BE2C (cell line): Measurements from ENCODE around the gene ITIH1.

Source experiments
- DNase-seq: peaks from one replicate; pipeline ENCODE4 v3.0.0-alpha.2; 2020
- H3K27me3 ChIP-seq: fragments of 250-450 bp; sonication (Bioruptor Pico); 2 replicates; pipeline ENCODE4 v1.5.1; 2020; ENCODE audit warnings: mild to moderate bottlenecking
- H3K36me3 ChIP-seq: fragments of 250-450 bp; sonication (Bioruptor Pico); 2 replicates; pipeline ENCODE4 v1.5.1; 2020; ENCODE audit warnings: mild to moderate bottlenecking
- H3K4me1 ChIP-seq: fragments of 250-450 bp; sonication (Bioruptor Pico); 2 replicates; pipeline ENCODE4 v1.5.1; 2020
- H3K4me3 ChIP-seq: 2 replicates; pipeline ENCODE4 v1.5.1; 2011; ENCODE audit warnings: low read depth, low read length
- H3K9me3 ChIP-seq: fragments of 250-450 bp; sonication (Bioruptor Pico); 2 replicates; pipeline ENCODE4 v1.5.1; 2020
- TF ChIP-seq, protein P1 (sequence below): IDR thresholded peaks from 2 replicates; pipeline ENCODE4 v1.5.1; 2012; ENCODE audit warnings: mild to moderate bottlenecking, low read depth, low read length

ITIH1 gene

DNA sequence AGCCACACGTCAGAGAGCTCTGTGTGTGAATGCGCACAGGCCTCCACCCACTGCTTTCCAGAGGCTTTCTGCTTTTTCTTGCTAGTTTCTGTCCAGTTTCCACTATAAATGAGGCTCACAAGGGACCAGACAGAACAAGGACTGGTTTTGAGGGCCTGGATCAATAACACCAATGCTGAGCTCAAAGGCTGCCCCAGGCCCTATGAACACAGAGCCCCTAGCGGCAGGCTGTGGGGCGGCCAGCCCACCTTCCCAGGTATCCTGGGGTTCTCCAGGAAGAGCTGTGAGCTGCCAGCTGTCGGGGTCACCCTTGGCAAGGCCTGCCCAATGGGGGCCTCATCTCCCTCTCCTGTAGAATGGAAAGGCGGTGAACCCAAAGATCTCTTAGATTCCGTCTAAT lies 15.0 kb downstream of the ITIH1 start:
- Histone ChIP-seq H3K4me1 (no peaks in the 10 kb centered on the region), H3K36me3 (no peaks in the 10 kb centered on the region), H3K4me3 (no peak overlapping the region), H3K27me3 (no peaks in the 10 kb centered on the region), H3K9me3 (no peaks in the 10 kb centered on the region)
- no peak for DNase-seq
- TF ChIP-seq, protein P1, sequence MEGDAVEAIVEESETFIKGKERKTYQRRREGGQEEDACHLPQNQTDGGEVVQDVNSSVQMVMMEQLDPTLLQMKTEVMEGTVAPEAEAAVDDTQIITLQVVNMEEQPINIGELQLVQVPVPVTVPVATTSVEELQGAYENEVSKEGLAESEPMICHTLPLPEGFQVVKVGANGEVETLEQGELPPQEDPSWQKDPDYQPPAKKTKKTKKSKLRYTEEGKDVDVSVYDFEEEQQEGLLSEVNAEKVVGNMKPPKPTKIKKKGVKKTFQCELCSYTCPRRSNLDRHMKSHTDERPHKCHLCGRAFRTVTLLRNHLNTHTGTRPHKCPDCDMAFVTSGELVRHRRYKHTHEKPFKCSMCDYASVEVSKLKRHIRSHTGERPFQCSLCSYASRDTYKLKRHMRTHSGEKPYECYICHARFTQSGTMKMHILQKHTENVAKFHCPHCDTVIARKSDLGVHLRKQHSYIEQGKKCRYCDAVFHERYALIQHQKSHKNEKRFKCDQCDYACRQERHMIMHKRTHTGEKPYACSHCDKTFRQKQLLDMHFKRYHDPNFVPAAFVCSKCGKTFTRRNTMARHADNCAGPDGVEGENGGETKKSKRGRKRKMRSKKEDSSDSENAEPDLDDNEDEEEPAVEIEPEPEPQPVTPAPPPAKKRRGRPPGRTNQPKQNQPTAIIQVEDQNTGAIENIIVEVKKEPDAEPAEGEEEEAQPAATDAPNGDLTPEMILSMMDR: no peak

DNA sequence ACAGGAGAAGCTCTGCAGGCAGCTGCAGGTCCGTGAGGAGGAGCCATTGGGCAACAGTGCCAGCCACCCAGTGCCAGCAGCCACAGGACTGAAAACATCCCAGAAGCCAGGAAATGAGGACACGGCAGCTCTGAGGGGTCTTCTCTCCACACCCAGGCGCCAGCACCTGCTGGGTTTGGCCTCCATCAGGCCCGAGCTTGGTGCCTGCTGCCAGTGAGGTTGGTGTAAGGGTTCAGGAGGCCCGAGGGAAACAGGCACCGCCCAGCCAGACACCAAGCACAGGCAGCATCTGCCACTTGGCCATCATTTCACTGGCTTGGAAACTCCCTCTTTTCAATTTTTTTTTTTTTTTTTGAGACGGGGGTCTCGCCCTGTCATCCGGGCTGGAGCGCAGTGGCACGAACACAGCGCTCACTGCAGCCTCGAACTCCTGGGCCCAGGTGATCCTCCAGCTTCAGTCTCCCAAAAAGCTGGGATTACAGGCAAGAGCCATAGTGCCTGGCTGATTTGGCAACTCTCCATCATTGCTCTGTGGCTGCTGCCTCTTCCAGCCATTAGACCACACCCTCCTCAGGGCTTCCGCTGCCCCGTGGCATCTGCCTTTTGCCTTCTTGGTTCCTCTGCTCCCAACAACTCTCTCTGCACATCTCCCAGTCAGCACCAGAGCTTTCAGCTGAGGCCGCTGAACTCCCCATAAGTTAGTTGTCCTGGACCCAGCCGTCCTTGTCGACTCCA lies 15.7 kb downstream of the ITIH1 start:
- no peaks in the 10 kb centered on the region for H3K27me3 ChIP-seq
- no peaks in the 10 kb centered on the region for H3K4me1 ChIP-seq
- TF ChIP-seq, protein P1: no peak
- no peaks in the 10 kb centered on the region for H3K36me3 ChIP-seq
- H3K9me3 ChIP-seq: no peaks in the 10 kb centered on the region
- no peak overlapping the region for H3K4me3 ChIP-seq
- DNase-seq: peak; percentile 45

DNA sequence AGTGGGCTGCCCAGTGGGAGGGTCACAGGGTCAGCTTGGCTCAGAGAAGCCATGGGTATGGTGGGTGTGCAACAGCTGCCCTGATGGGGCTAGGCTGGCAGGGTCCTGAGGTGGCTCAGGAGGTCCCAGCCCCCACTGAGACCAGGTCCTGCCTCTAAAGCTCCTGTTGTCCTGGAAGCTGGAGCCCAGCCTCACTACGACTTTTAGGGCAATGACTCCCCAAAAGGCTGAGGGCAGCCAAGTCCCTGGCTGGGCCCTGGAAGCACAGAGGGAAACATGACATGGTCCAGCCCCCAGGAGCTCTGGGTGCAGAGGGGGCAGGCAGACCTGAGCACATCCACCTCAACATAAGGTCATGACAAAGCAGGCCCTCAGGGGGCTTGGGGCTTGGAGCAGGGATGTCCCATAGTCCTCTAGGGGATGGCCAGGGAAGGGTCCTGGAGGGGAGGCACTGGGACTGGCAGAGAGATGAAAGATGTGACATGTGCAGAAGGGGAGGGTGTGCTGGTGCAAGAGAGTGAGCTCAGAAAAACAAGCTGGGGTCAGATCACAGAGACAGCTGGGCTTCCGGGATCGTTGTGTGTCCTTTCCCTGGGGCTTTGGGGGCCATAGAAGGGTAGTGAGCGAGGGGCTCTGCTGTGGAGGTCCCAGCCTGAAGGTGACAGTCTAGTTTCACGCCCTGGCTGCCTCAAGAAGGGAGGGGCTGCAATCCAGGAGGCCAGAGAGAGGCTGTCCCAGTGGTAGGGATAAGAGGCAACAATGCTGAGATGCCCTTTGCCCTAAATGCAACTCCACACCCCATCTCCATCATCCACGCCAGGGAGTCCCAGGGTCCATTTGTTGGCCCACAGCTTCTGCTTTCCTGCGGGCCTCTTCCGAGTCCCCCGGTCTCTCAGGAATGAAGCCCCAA lies 16.6 kb downstream of the ITIH1 start:
- TF ChIP-seq, protein P1: no peak
- Histone ChIP-seq H3K9me3 (no peaks in the 10 kb centered on the region), H3K27me3 (no peaks in the 10 kb centered on the region), H3K4me1 (no peaks in the 10 kb centered on the region), H3K4me3 (no peak overlapping the region), H3K36me3 (no peaks in the 10 kb centered on the region)
- no peak for DNase-seq

DNA sequence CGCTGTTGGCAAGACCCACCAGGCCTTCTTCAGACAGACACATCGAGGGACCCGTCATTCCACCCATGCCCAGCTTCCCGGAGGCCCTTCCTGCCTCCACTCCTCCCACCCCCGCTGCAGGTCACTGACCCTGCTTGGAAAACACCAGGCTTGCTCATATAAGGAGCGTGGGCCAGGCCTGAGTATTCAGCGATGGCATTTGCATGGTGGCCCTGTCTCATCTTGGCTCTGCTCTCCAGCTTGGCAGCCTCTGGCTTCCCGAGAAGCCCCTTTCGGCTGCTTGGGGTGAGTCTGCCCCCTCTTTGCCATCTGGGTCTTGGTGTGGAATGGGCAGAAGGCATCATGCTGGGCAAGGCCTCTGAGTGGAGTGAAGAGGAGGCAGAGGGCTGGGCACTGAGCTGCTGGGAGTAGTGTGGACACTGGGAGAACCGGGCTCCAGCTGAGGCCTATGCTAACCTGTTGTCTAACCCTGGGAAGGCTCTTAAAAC lies 17.3 kb downstream of the ITIH1 start, which contains the start of gene ITIH3:
Gene ITIH3 (plus strand): TSS at position 185 of the 488 bp plus-strand sequence. CDS start 8 bp downstream, at position 193.
- H3K36me3 ChIP-seq: no peaks in the 10 kb centered on the region
- TF ChIP-seq, protein P1: no peak
- H3K4me3 ChIP-seq: no peak within 1 kb of the TSS
- H3K27me3 ChIP-seq: no peaks in the 10 kb centered on the region
- no peaks in the 10 kb centered on the region for H3K4me1 ChIP-seq
- DNase-seq: no peak
- H3K9me3 ChIP-seq: no peaks in the 10 kb centered on the region

DNA sequence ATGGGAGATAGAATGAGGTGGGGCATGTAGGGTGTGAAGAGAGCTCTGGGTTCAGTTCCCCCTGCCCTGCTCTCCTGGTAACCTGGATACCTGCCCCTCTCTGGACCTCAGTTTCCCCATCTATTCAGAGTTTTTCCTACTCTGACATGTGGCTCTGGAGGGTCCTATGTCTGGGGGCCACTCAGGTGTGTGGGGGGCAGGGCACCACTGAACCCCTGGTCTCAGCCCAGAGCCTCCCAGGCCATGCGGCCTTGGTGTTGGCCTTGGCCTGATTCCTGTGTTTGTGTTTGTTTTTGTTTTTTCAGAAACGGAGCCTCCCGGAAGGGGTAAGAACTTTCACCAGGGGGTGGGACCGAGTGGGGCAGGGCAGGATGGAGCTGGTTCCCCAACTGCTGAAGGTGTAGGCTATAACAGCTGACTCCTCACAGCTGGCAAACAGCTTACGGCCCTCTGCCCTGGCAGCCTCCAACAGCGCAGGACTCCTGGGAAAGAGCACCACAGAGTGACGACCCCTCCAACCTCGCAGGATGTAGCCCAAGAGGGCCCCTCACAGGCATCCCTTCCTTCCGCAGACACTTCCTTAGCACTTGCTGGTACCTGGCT lies 18.0 kb downstream of the ITIH1 start:
- H3K9me3 ChIP-seq: no peaks in the 10 kb centered on the region
- H3K36me3 ChIP-seq: no peaks in the 10 kb centered on the region
- no peak for DNase-seq
- H3K4me1 ChIP-seq: no peaks in the 10 kb centered on the region
- no peaks in the 10 kb centered on the region for H3K27me3 ChIP-seq
- TF ChIP-seq, protein P1: no peak
- no peak overlapping the region for H3K4me3 ChIP-seq
